Measurements from ENCODE around the gene LIFR. TPM values are rescaled to one million over a fixed set of nuclear protein-coding genes. Genes with fewer than 3 reads are reported as not detected.

The LIFR gene
- total and polyA plus RNA-seq, 2 donors (not counting 3 experiments of a cell fraction or from before 2014, with no cell fraction given), result 4.1 to 36.4 TPM

GRCh38 chr5:38583500-38583899 lies 27.1 kb upstream of the LIFR start:
- no peak for FAIRE-seq

More at GRCh38 chr5:38583500-38583899, 27.1 kb upstream of the LIFR start:
- Histone ChIP-seq H3K27ac (ENCODE audit: insufficient read depth, low read depth, low read length) (no peak overlapping the region), H3K9me1 (replicated peaks; ENCODE audit: control insufficient read depth, extremely low read depth, insufficient read depth, low read length) (no peaks in the 10 kb centered on the region), H2AFZ (ENCODE audit: low read depth, low read length) (no peak overlapping the region), H3K4me1 (ENCODE audit: control insufficient read depth, extremely low read depth, insufficient read depth, low read length) (no peaks in the 10 kb centered on the region), H4K20me1 (replicated peaks; ENCODE audit: control insufficient read depth, extremely low read depth, insufficient read depth, low read length) (no peaks in the 10 kb centered on the region), H3K4me2 (ENCODE audit: insufficient read depth, low read length) (no peak overlapping the region), H3K9me3 (replicated peaks; ENCODE audit: control insufficient read depth, insufficient read depth, low read length) (no peaks in the 10 kb centered on the region), H3K9ac (replicated peaks; ENCODE audit: extremely low read depth, insufficient read depth, low read length) (no peak overlapping the region), H3K79me2 (ENCODE audit: control insufficient read depth, insufficient read depth, low read length) (no peaks in the 10 kb centered on the region), H3K36me3 (ENCODE audit: control insufficient read depth in 2 of 2, extremely low read depth in 1 of 2, insufficient read depth in 2 of 2, low read length in 2 of 2) (no peaks in the 10 kb centered on the region), H3K27me3 (ENCODE audit: control insufficient read depth in 2 of 2, insufficient read depth in 2 of 2, low read length in 2 of 2) (peaks cover 4 to 11% of the 10 kb centered on the region in 2 experiments), H3K4me3 (replicated peaks in 1 of 3; ENCODE audit: insufficient read depth in 1 of 3, low read depth in 1 of 3, low read length in 3 of 3) (no peak overlapping the region)
- intact Hi-C loops (cut with micrococcal nuclease) (no loop called here), dilution Hi-C loops (cut with MboI; ENCODE audit: extremely low pct_ligation_motif_present, low sequenced_read_pairs) (no loop called here)
- DNase-seq (ENCODE audit: low read depth, low spot score), result no peak
- TF ChIP-seq GATA2 (IDR thresholded peaks at IDR 0.05; ENCODE audit: insufficient read depth, insufficient read length, low read depth, low read length) (no peak), JUN (IDR thresholded peaks at IDR 0.05; ENCODE audit: borderline replicate concordance, insufficient read depth, insufficient read length, low read depth) (no peak), FOS (IDR thresholded peaks at IDR 0.05; ENCODE audit: borderline replicate concordance, insufficient read depth, low read length) (no peak), CTCF (IDR thresholded peaks at IDR 0.05; ENCODE audit: extremely low read depth in 1 of 2, insufficient read depth in 1 of 2, low read depth in 1 of 2, low read length in 2 of 2) (no peak), EZH2 (IDR thresholded peaks at IDR 0.05; ENCODE audit: borderline replicate concordance, low read depth, low read length, severe bottlenecking) (no peak), POLR2AphosphoS5 (IDR thresholded peaks at IDR 0.05; ENCODE audit: insufficient read depth, low read depth, low read length) (no peak), POLR2A (IDR thresholded peaks at IDR 0.05; ENCODE audit: low read depth, low read length) (no peak), MYC (IDR thresholded peaks at IDR 0.05; ENCODE audit: low read depth, low read length) (no peak), MAX (IDR thresholded peaks at IDR 0.05; ENCODE audit: insufficient read depth, insufficient read length) (no peak)
- no TSS peak for BruUV-seq (replicated peaks)
- ChIA-PET POLR2A (no interaction called here), CTCF (interaction anchor here (1.4 kb wide), 1 partner anchor 9 kb away, joined by 4 read pairs; no protein-coding TSS in a partner anchor)
